Measurements from ENCODE around the gene ZNF302. TPM values are rescaled to one million over a fixed set of nuclear protein-coding genes. Genes with fewer than 3 reads are reported as not detected.

The ZNF302 gene
- total RNA-seq, 3 donors from 2014 or later (not counting 1 experiment from before 2014, with no cell fraction given) = 13.8 to 23.6 (median 17.8) TPM

- no peaks in the 10 kb centered on the region for H3K27me3 ChIP-seq (ENCODE audit: control insufficient read depth, insufficient read depth, low read length)
- 51% methylated on average over 2 of the region's 2 CpGs for WGBS (ENCODE audit: insufficient coverage)
- H3K4me1 ChIP-seq (ENCODE audit: control insufficient read depth, insufficient read depth, low read length) = no peaks in the 10 kb centered on the region
Measured at GRCh38 chr19:34651747-34652146, 25.7 kb upstream of the ZNF302 start.

GRCh38 chr19:34654796-34655195, 22.7 kb upstream of the ZNF302 start:
- H3K27me3 ChIP-seq (ENCODE audit: control insufficient read depth, insufficient read depth, low read length) = no peaks in the 10 kb centered on the region
- peaks cover 32 to 40% of the 10 kb centered on the region in 2 donors for H3K27me3 Mint-ChIP-seq (ENCODE audit: low read depth in 2 of 2)
- intact Hi-C loops (cut with micrococcal nuclease) = no loop called here

More at GRCh38 chr19:34651747-34652146, 25.7 kb upstream of the ZNF302 start:
- Mint-ChIP-seq H3K36me3 (peaks cover 7% of the 10 kb centered on the region), H3K9me3 (peaks cover 2 to 3% of the 10 kb centered on the region in 2 donors), H3K27ac (no peak overlapping the region), H3K4me1 (peaks cover 0 to 9% of the 10 kb centered on the region in 2 donors), H3K4me3 (no peak overlapping the region), H3K27me3 (ENCODE audit: low read depth in 2 of 2) (peaks cover 19% of the 10 kb centered on the region in 2 donors)
- intact Hi-C loops (cut with micrococcal nuclease) = no loop called here
- no peak for DNase-seq
- Histone ChIP-seq H3K36me3 (ENCODE audit: control insufficient read depth, insufficient read depth, low read length) (no peaks in the 10 kb centered on the region), H3K9me3 (ENCODE audit: control insufficient read depth, insufficient read depth, low read length) (no peaks in the 10 kb centered on the region), H3K27ac (ENCODE audit: low read length) (no peak overlapping the region), H3K4me3 (ENCODE audit: low read length) (no peak overlapping the region)
- no peak for ATAC-seq
- TF ChIP-seq, protein P1, sequence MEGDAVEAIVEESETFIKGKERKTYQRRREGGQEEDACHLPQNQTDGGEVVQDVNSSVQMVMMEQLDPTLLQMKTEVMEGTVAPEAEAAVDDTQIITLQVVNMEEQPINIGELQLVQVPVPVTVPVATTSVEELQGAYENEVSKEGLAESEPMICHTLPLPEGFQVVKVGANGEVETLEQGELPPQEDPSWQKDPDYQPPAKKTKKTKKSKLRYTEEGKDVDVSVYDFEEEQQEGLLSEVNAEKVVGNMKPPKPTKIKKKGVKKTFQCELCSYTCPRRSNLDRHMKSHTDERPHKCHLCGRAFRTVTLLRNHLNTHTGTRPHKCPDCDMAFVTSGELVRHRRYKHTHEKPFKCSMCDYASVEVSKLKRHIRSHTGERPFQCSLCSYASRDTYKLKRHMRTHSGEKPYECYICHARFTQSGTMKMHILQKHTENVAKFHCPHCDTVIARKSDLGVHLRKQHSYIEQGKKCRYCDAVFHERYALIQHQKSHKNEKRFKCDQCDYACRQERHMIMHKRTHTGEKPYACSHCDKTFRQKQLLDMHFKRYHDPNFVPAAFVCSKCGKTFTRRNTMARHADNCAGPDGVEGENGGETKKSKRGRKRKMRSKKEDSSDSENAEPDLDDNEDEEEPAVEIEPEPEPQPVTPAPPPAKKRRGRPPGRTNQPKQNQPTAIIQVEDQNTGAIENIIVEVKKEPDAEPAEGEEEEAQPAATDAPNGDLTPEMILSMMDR (IDR thresholded peaks at IDR 0.05) = no peak

GRCh38 chr19:34655651-34656050, 21.8 kb upstream of the ZNF302 start:
- Mint-ChIP-seq H3K9me3 (peaks cover 2 to 3% of the 10 kb centered on the region in 2 donors), H3K4me3 (no peak overlapping the region), H3K4me1 (peaks cover 0 to 9% of the 10 kb centered on the region in 2 donors), H3K27me3 (ENCODE audit: low read depth in 2 of 2) (peaks cover 32 to 48% of the 10 kb centered on the region in 2 donors), H3K27ac (no peak overlapping the region), H3K36me3 (peaks cover 7% of the 10 kb centered on the region)
- H3K4me3 ChIP-seq (ENCODE audit: low read length) = no peak overlapping the region
- H3K27me3 ChIP-seq (ENCODE audit: control insufficient read depth, insufficient read depth, low read length) = no peaks in the 10 kb centered on the region
- WGBS (ENCODE audit: insufficient coverage) = 81% methylated on average over 2 of the region's 2 CpGs
- H3K4me1 ChIP-seq (ENCODE audit: control insufficient read depth, insufficient read depth, low read length) = no peaks in the 10 kb centered on the region
- intact Hi-C loops (cut with micrococcal nuclease) = no loop called here
- no peaks in the 10 kb centered on the region for H3K9me3 ChIP-seq (ENCODE audit: control insufficient read depth, insufficient read depth, low read length)
- no peak for ATAC-seq
- no peak overlapping the region for H3K27ac ChIP-seq (ENCODE audit: low read length)
- TF ChIP-seq, protein P1 (IDR thresholded peaks at IDR 0.05) = no peak
- DNase-seq = no peak
- H3K36me3 ChIP-seq (ENCODE audit: control insufficient read depth, insufficient read depth, low read length) = no peaks in the 10 kb centered on the region

More at GRCh38 chr19:34654796-34655195, 22.7 kb upstream of the ZNF302 start:
- Mint-ChIP-seq H3K9me3 (peaks cover 2 to 3% of the 10 kb centered on the region in 2 donors), H3K4me3 (no peak overlapping the region), H3K27ac (no peak overlapping the region), H3K4me1 (peaks cover 0 to 9% of the 10 kb centered on the region in 2 donors), H3K36me3 (peaks cover 7% of the 10 kb centered on the region)
- H3K36me3 ChIP-seq (ENCODE audit: control insufficient read depth, insufficient read depth, low read length) = no peaks in the 10 kb centered on the region
- H3K27ac ChIP-seq (ENCODE audit: low read length) = no peak overlapping the region
- DNase-seq (no peak), ATAC-seq (no peak)
- no peak overlapping the region for H3K4me3 ChIP-seq (ENCODE audit: low read length)
- TF ChIP-seq, protein P1 (IDR thresholded peaks at IDR 0.05) = no peak
- no peaks in the 10 kb centered on the region for H3K4me1 ChIP-seq (ENCODE audit: control insufficient read depth, insufficient read depth, low read length)
- whole genome bisulfite sequencing (ENCODE audit: insufficient coverage) = 85% methylated on average over 2 of the region's 2 CpGs
- H3K9me3 ChIP-seq (ENCODE audit: control insufficient read depth, insufficient read depth, low read length) = no peaks in the 10 kb centered on the region

DNA sequence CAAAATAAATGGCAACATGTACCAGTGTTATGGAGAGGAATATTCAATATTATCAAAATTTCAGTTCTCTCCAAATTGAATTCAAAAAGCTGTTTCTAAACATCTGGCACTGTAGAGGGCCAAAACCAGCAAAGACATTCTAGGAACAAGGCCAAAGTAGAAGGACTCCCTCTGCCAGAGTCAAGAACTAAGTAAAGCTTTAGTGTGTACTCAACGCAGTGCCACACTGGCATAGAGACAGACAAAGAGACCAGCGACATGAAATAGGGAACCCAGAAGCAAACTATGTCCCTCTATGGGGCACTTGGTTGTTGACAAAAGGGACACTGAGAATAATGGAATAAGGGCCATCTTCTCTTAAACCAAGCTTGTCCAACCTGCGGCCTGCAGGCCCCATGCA, 16.1 kb upstream of the ZNF302 start:
- H3K9me3 Mint-ChIP-seq = no peaks in the 10 kb centered on the region
- Histone ChIP-seq H3K27me3 (ENCODE audit: control insufficient read depth, insufficient read depth, low read length) (no peaks in the 10 kb centered on the region), H3K27ac (ENCODE audit: low read length) (no peak overlapping the region), H3K9me3 (ENCODE audit: control insufficient read depth, insufficient read depth, low read length) (no peaks in the 10 kb centered on the region), H3K4me3 (ENCODE audit: low read length) (no peak overlapping the region), H3K4me1 (ENCODE audit: control insufficient read depth, insufficient read depth, low read length) (peaks cover 4% of the 10 kb centered on the region), H3K36me3 (ENCODE audit: control insufficient read depth, insufficient read depth, low read length) (no peaks in the 10 kb centered on the region)
- DNase-seq (no peak), ATAC-seq (no peak)
- TF ChIP-seq, protein P1 (IDR thresholded peaks at IDR 0.05) = no peak
- no peak overlapping the region for H3K27ac Mint-ChIP-seq
- peaks cover 9 to 10% of the 10 kb centered on the region in 2 donors for H3K4me1 Mint-ChIP-seq
- no peak overlapping the region for H3K4me3 Mint-ChIP-seq
- no peaks in the 10 kb centered on the region for H3K36me3 Mint-ChIP-seq
- intact Hi-C loops (cut with micrococcal nuclease) = no loop called here
- peaks cover 16 to 31% of the 10 kb centered on the region in 2 donors for H3K27me3 Mint-ChIP-seq (ENCODE audit: low read depth in 2 of 2)
- 93% methylated on average over 3 of the region's 3 CpGs for WGBS (ENCODE audit: insufficient coverage)
